ENCODE results near the gene TRIP12. TPM values are rescaled to one million over a fixed set of nuclear protein-coding genes. Genes with fewer than 3 reads are reported as not detected.
"Not testable (repeated sequence)": the region's sequence is repeated elsewhere in the genome, so short reads cannot be mapped to it uniquely, and the experiment has no call there.

TRIP12 gene
- 100 to 1,000 TPM; 226 to 253 TPM for total RNA-seq

- POLR2A ChIA-PET: interaction anchor here (0.6 to 2.1 kb wide), 5 partner anchors 10 to 145 kb away, joined by 3 to 7 read pairs (median 4); no protein-coding TSS in a partner anchor
- DNase-seq: peak; percentile 91
- Mint-ChIP-seq H3K27ac (peak within 1 kb of the TSS; percentile 99), H3K4me1 (ENCODE audit: low read depth) (peaks cover 29% of the 10 kb centered on the region), H3K36me3 (peaks cover 21% of the 10 kb centered on the region), H3K27me3 (no peaks in the 10 kb centered on the region), H3K9me3 (peaks cover 4% of the 10 kb centered on the region), H3K4me3 (peak within 1 kb of the TSS; percentile 95)
- intact Hi-C loops (cut with micrococcal nuclease): loop anchor here (1.0 to 5.0 kb wide), 5 partner anchors 100 to 790 kb away; partner anchors contain the start of genes CAB39, SP100 and SP140
- CTCF ChIA-PET: interaction anchor here (1.1 to 3.9 kb wide), 5 partner anchors 9 to 146 kb away, joined by 3 to 20 read pairs (median 6); no protein-coding TSS in a partner anchor
Observed at GRCh38 chr2:229921892-229922448, at the start of gene TRIP12. TRIP12 (minus strand) TSS chr2:229922009; CDS start chr2:229880079, 41,930 bp downstream.

GRCh38 chr2:229971298-229971790, 49.5 kb upstream of the TRIP12 start:
- no peak overlapping the region for H3K27ac Mint-ChIP-seq
- intact Hi-C loops (cut with micrococcal nuclease): no loop called here
- no peaks in the 10 kb centered on the region for H3K9me3 Mint-ChIP-seq
- H3K27me3 Mint-ChIP-seq: no peaks in the 10 kb centered on the region
- POLR2A ChIA-PET: interaction anchor here (0.6 kb wide), 2 partner anchors 254 to 1813 kb away, joined by 3 to 6 read pairs; no protein-coding TSS in a partner anchor
- CTCF ChIA-PET: no interaction called here
- H3K4me1 Mint-ChIP-seq (ENCODE audit: low read depth): no peaks in the 10 kb centered on the region
- H3K36me3 Mint-ChIP-seq: no peaks in the 10 kb centered on the region
- H3K4me3 Mint-ChIP-seq: no peak overlapping the region
- DNase-seq: no peak

GRCh38 chr2:229970406-229970805, 48.6 kb upstream of the TRIP12 start:
- Mint-ChIP-seq H3K9me3 (no peaks in the 10 kb centered on the region), H3K4me3 (no peak overlapping the region), H3K27me3 (no peaks in the 10 kb centered on the region), H3K36me3 (peaks cover 2% of the 10 kb centered on the region), H3K27ac (no peak overlapping the region), H3K4me1 (ENCODE audit: low read depth) (no peaks in the 10 kb centered on the region)
- intact Hi-C loops (cut with micrococcal nuclease): no loop called here
- CTCF ChIA-PET: no interaction called here
- DNase-seq: no peak
- POLR2A ChIA-PET: no interaction called here

GRCh38 chr2:229969921-229970320, 48.1 kb upstream of the TRIP12 start:
- intact Hi-C loops (cut with micrococcal nuclease): no loop called here
- Mint-ChIP-seq H3K27ac (no peak overlapping the region), H3K36me3 (peaks cover 2% of the 10 kb centered on the region), H3K9me3 (no peaks in the 10 kb centered on the region), H3K4me1 (ENCODE audit: low read depth) (no peaks in the 10 kb centered on the region), H3K27me3 (no peaks in the 10 kb centered on the region), H3K4me3 (no peak overlapping the region)
- ChIA-PET CTCF (no interaction called here), POLR2A (no interaction called here)
- DNase-seq: no peak

GRCh38 chr2:229963596-229963995, 41.8 kb upstream of the TRIP12 start:
- H3K27ac Mint-ChIP-seq; intact Hi-C loops (cut with micrococcal nuclease); CTCF ChIA-PET; DNase-seq; H3K4me1 Mint-ChIP-seq (ENCODE audit: low read depth); H3K9me3 Mint-ChIP-seq; H3K4me3 Mint-ChIP-seq; H3K27me3 Mint-ChIP-seq; POLR2A ChIA-PET; H3K36me3 Mint-ChIP-seq: not testable (repeated sequence)

- Mint-ChIP-seq H3K9me3 (no peaks in the 10 kb centered on the region), H3K27ac (no peak overlapping the region), H3K4me3 (no peak overlapping the region), H3K27me3 (no peaks in the 10 kb centered on the region), H3K4me1 (ENCODE audit: low read depth) (no peaks in the 10 kb centered on the region), H3K36me3 (no peaks in the 10 kb centered on the region)
- no peak for DNase-seq
- CTCF ChIA-PET: no interaction called here
- POLR2A ChIA-PET: no interaction called here
- intact Hi-C loops (cut with micrococcal nuclease): no loop called here
Observed at GRCh38 chr2:229956491-229956890, 34.7 kb upstream of the TRIP12 start.

GRCh38 chr2:229955663-229956062, 33.9 kb upstream of the TRIP12 start:
- POLR2A ChIA-PET: no interaction called here
- H3K27me3 Mint-ChIP-seq: no peaks in the 10 kb centered on the region
- H3K4me1 Mint-ChIP-seq (ENCODE audit: low read depth): no peaks in the 10 kb centered on the region
- no peak for DNase-seq
- intact Hi-C loops (cut with micrococcal nuclease): no loop called here
- H3K4me3 Mint-ChIP-seq: no peak overlapping the region
- H3K36me3 Mint-ChIP-seq: no peaks in the 10 kb centered on the region
- no peaks in the 10 kb centered on the region for H3K9me3 Mint-ChIP-seq
- CTCF ChIA-PET: no interaction called here
- no peak overlapping the region for H3K27ac Mint-ChIP-seq

- ChIA-PET CTCF (no interaction called here), POLR2A (no interaction called here)
- Mint-ChIP-seq H3K27me3 (no peaks in the 10 kb centered on the region), H3K4me3 (no peak overlapping the region), H3K4me1 (ENCODE audit: low read depth) (peaks cover 5% of the 10 kb centered on the region), H3K36me3 (no peaks in the 10 kb centered on the region), H3K9me3 (no peaks in the 10 kb centered on the region), H3K27ac (no peak overlapping the region)
- DNase-seq: no peak
- intact Hi-C loops (cut with micrococcal nuclease): no loop called here
Observed at GRCh38 chr2:229952256-229952835, 30.5 kb upstream of the TRIP12 start.

- ChIA-PET CTCF (interaction anchor here (1.0 kb wide), 1 partner anchor 146 kb away, joined by 3 read pairs; no protein-coding TSS in a partner anchor), POLR2A (no interaction called here)
- H3K9me3 Mint-ChIP-seq: no peaks in the 10 kb centered on the region
- H3K27ac Mint-ChIP-seq: no peak overlapping the region
- H3K4me3 Mint-ChIP-seq: no peak overlapping the region
- H3K36me3 Mint-ChIP-seq: no peaks in the 10 kb centered on the region
- intact Hi-C loops (cut with micrococcal nuclease): no loop called here
- no peak for DNase-seq
- H3K27me3 Mint-ChIP-seq: no peaks in the 10 kb centered on the region
- peaks cover 8% of the 10 kb centered on the region for H3K4me1 Mint-ChIP-seq (ENCODE audit: low read depth)
Observed at GRCh38 chr2:229947544-229947943, 25.7 kb upstream of the TRIP12 start.

GRCh38 chr2:229945975-229946374, 24.2 kb upstream of the TRIP12 start:
- H3K4me3 Mint-ChIP-seq: no peak overlapping the region
- CTCF ChIA-PET: interaction anchor here (1.2 kb wide), 1 partner anchor 121 kb away, joined by 4 read pairs; no protein-coding TSS in a partner anchor
- no peaks in the 10 kb centered on the region for H3K36me3 Mint-ChIP-seq
- H3K27ac Mint-ChIP-seq: no peak overlapping the region
- POLR2A ChIA-PET: no interaction called here
- H3K9me3 Mint-ChIP-seq: no peaks in the 10 kb centered on the region
- H3K27me3 Mint-ChIP-seq: no peaks in the 10 kb centered on the region
- no peak for DNase-seq
- H3K4me1 Mint-ChIP-seq (ENCODE audit: low read depth): peaks cover 8% of the 10 kb centered on the region
- intact Hi-C loops (cut with micrococcal nuclease): no loop called here

GRCh38 chr2:229943770-229944449, 22.1 kb upstream of the TRIP12 start:
- intact Hi-C loops (cut with micrococcal nuclease): no loop called here
- no peaks in the 10 kb centered on the region for H3K27me3 Mint-ChIP-seq
- no peaks in the 10 kb centered on the region for H3K9me3 Mint-ChIP-seq
- ChIA-PET POLR2A (no interaction called here), CTCF (interaction anchor here (0.9 kb wide), 1 partner anchor 140 kb away, joined by 3 read pairs; no protein-coding TSS in a partner anchor)
- H3K27ac Mint-ChIP-seq: no peak overlapping the region
- no peak for DNase-seq
- H3K4me1 Mint-ChIP-seq (ENCODE audit: low read depth): peaks cover 8% of the 10 kb centered on the region
- H3K36me3 Mint-ChIP-seq: no peaks in the 10 kb centered on the region
- H3K4me3 Mint-ChIP-seq: no peak overlapping the region

- H3K9me3 Mint-ChIP-seq: no peaks in the 10 kb centered on the region
- peaks cover 8% of the 10 kb centered on the region for H3K4me1 Mint-ChIP-seq (ENCODE audit: low read depth)
- no peak overlapping the region for H3K4me3 Mint-ChIP-seq
- DNase-seq: no peak
- intact Hi-C loops (cut with micrococcal nuclease): no loop called here
- H3K27ac Mint-ChIP-seq: no peak overlapping the region
- ChIA-PET POLR2A (no interaction called here), CTCF (no interaction called here)
- no peaks in the 10 kb centered on the region for H3K36me3 Mint-ChIP-seq
- H3K27me3 Mint-ChIP-seq: no peaks in the 10 kb centered on the region
Observed at GRCh38 chr2:229943171-229943570, 21.4 kb upstream of the TRIP12 start.
